Skin epidermis (tissue), 12 donors: ENCODE data around the gene SIX5.
"Not testable (repeated sequence)": the region's sequence is repeated elsewhere in the genome, so short reads cannot be mapped to it uniquely, and the experiment has no call there.

Experiments
- H3K27ac ChIP-seq, 21 experiments: fragments of 200-600 bp; sonication (generic) in 11 of 21; one replicate each; pipeline ENCODE4 v1.5.0; 2020; ENCODE audit warnings: mild to moderate bottlenecking in 3 of 21, inconsistent platforms in 2 of 21, moderate library complexity in 2 of 21
- H3K4me3 ChIP-seq, 7 experiments: fragments of 200-600 bp; sonication (generic) in 2 of 7; one replicate each; pipeline ENCODE4 v1.5.0; 2020; ENCODE audit warnings: inconsistent platforms in 2 of 7, mild to moderate bottlenecking in 2 of 7, moderate library complexity in 1 of 7

The SIX5 gene

GRCh38 chr19:45764945-45765701 lies 3.9 kb downstream of the SIX5 start:
- peak overlapping the region in 1 of 21 experiments; percentile 72 for H3K27ac ChIP-seq
- no peak overlapping the region for H3K4me3 ChIP-seq

GRCh38 chr19:45764475-45764874 lies 4.6 kb downstream of the SIX5 start:
- H3K27ac ChIP-seq = no peak overlapping the region
- no peak overlapping the region for H3K4me3 ChIP-seq

- H3K27ac ChIP-seq = no peak overlapping the region
Measured at GRCh38 chr19:45763691-45764294, 5.3 kb downstream of the SIX5 start.

GRCh38 chr19:45762870-45763631 lies 6.0 kb downstream of the SIX5 start:
- Histone ChIP-seq H3K4me3 (no peak overlapping the region), H3K27ac (no peak overlapping the region)

More at GRCh38 chr19:45763691-45764294, 5.3 kb downstream of the SIX5 start:
- no peak overlapping the region for H3K4me3 ChIP-seq

- H3K4me3 ChIP-seq = no peak overlapping the region
- H3K27ac ChIP-seq = no peak overlapping the region
Measured at GRCh38 chr19:45761714-45762113, 7.3 kb downstream of the SIX5 start.

- Histone ChIP-seq H3K27ac (no peak overlapping the region), H3K4me3 (no peak overlapping the region)
Measured at GRCh38 chr19:45758921-45759320, 10.1 kb downstream of the SIX5 start.

GRCh38 chr19:45757695-45758094 lies 11.4 kb downstream of the SIX5 start:
- H3K4me3 ChIP-seq = no peak overlapping the region
- no peak overlapping the region for H3K27ac ChIP-seq

- Histone ChIP-seq H3K4me3 (no peak overlapping the region), H3K27ac (no peak overlapping the region)
Measured at GRCh38 chr19:45754323-45754722, 14.7 kb downstream of the SIX5 start.

- Histone ChIP-seq H3K27ac (no peak overlapping the region), H3K4me3 (no peak overlapping the region)
Measured at GRCh38 chr19:45753548-45753947, 15.5 kb downstream of the SIX5 start.

GRCh38 chr19:45752639-45753038 lies 16.4 kb downstream of the SIX5 start:
- Histone ChIP-seq H3K4me3 (no peak overlapping the region), H3K27ac (no peak overlapping the region)

- not testable (repeated sequence) for H3K27ac ChIP-seq, H3K4me3 ChIP-seq
Measured at GRCh38 chr19:45751483-45751882, 17.6 kb downstream of the SIX5 start.

GRCh38 chr19:45747513-45747912 lies 21.5 kb downstream of the SIX5 start:
- no peak overlapping the region for H3K4me3 ChIP-seq

GRCh38 chr19:45746866-45747265 lies 22.2 kb downstream of the SIX5 start:
- H3K4me3 ChIP-seq = no peak overlapping the region
- no peak overlapping the region for H3K27ac ChIP-seq

More at GRCh38 chr19:45747513-45747912, 21.5 kb downstream of the SIX5 start:
- no peak overlapping the region for H3K27ac ChIP-seq

- no peak overlapping the region for H3K27ac ChIP-seq
- H3K4me3 ChIP-seq = no peak overlapping the region
Measured at GRCh38 chr19:45745606-45746005, 23.4 kb downstream of the SIX5 start.

GRCh38 chr19:45742969-45743368 lies 26.1 kb downstream of the SIX5 start:
- no peak overlapping the region for H3K27ac ChIP-seq
- H3K4me3 ChIP-seq = no peak overlapping the region

GRCh38 chr19:45739498-45740439 lies 29.3 kb downstream of the SIX5 start:
- no peak overlapping the region for H3K4me3 ChIP-seq

GRCh38 chr19:45733160-45733810 lies 35.8 kb downstream of the SIX5 start, which contains the start of gene MEIOSIN:
MEIOSIN (plus strand) TSS chr19:45733439; CDS start chr19:45735377, 1,938 bp downstream.
- Histone ChIP-seq H3K27ac (no peak within 1 kb of the TSS), H3K4me3 (no peak within 1 kb of the TSS)

More at GRCh38 chr19:45739498-45740439, 29.3 kb downstream of the SIX5 start:
- no peak overlapping the region for H3K27ac ChIP-seq

GRCh38 chr19:45730368-45731288 lies 38.4 kb downstream of the SIX5 start, which contains the start of gene FBXO46:
FBXO46 (minus strand) TSS chr19:45730896; CDS start chr19:45713495, 17,401 bp downstream.
- Histone ChIP-seq H3K4me3 (peak within 1 kb of the TSS; percentile 57 to 91 (median 84)), H3K27ac (peak within 1 kb of the TSS in 20 of 21 experiments; percentile 74 to 93 (median 88))
